ENCODE measurements around the gene IFIH1.

The IFIH1 gene

GRCh38 chr2:162256591-162256991 lies 61.9 kb downstream of the IFIH1 start:
- DNase-seq = no peak

- no peak for DNase-seq
Observed at GRCh38 chr2:162254236-162254871, 64.1 kb downstream of the IFIH1 start.

GRCh38 chr2:162253435-162253834 lies 65.0 kb downstream of the IFIH1 start:
- DNase-seq = no peak

GRCh38 chr2:162252153-162252552 lies 66.3 kb downstream of the IFIH1 start:
- DNase-seq = no peak

GRCh38 chr2:162245781-162246180 lies 72.7 kb downstream of the IFIH1 start:
- no peak for DNase-seq

- no peak for DNase-seq
Observed at GRCh38 chr2:162245061-162245460, 73.4 kb downstream of the IFIH1 start.

GRCh38 chr2:162244541-162245031 lies 73.9 kb downstream of the IFIH1 start:
- no peak for DNase-seq

- no peak for DNase-seq
Observed at GRCh38 chr2:162243715-162244114, 74.8 kb downstream of the IFIH1 start.

GRCh38 chr2:162243294-162243693 lies 75.2 kb downstream of the IFIH1 start, which contains the start of gene FAP:
TSS of gene FAP (minus strand) at chr2:162243445. CDS start at chr2:162243327, 118 bp downstream.
- DNase-seq = no peak

- no peak for DNase-seq
Observed at GRCh38 chr2:162242586-162243280, 75.8 kb downstream of the IFIH1 start.

- no peak for DNase-seq
Observed at GRCh38 chr2:162241571-162241970, 76.9 kb downstream of the IFIH1 start.

- DNase-seq = no peak
Observed at GRCh38 chr2:162234620-162235462, 83.6 kb downstream of the IFIH1 start.

- DNase-seq = no peak
Observed at GRCh38 chr2:162233197-162233596, 85.3 kb downstream of the IFIH1 start.

- no peak for DNase-seq
Observed at GRCh38 chr2:162232671-162233070, 85.8 kb downstream of the IFIH1 start.

- no peak for DNase-seq
Observed at GRCh38 chr2:162232027-162232426, 86.5 kb downstream of the IFIH1 start.

GRCh38 chr2:162230761-162231160 lies 87.7 kb downstream of the IFIH1 start:
- DNase-seq = no peak

GRCh38 chr2:162226836-162227235 lies 91.6 kb downstream of the IFIH1 start:
- DNase-seq = no peak

GRCh38 chr2:162221064-162221463 lies 97.4 kb downstream of the IFIH1 start:
- peak; percentile 55 for DNase-seq

- DNase-seq = no peak
Observed at GRCh38 chr2:162220368-162220767, 98.1 kb downstream of the IFIH1 start.

- no peak for DNase-seq
Observed at GRCh38 chr2:162219426-162219825, 99.1 kb downstream of the IFIH1 start.

GRCh38 chr2:162217598-162217997 lies 100.9 kb downstream of the IFIH1 start:
- DNase-seq = no peak
